Endothelial cell of umbilical vein (primary cell): ENCODE data around the gene TSPOAP1. TPM values are rescaled to one million over a fixed set of nuclear protein-coding genes. Genes with fewer than 3 reads are reported as not detected.

Experiments used
- BruUV-seq: library from RNA; stranded (reverse); fragments of 400-500 nt; replicated peaks from 2 replicates; lab custom pipeline; 2021; lab: Mats Ljungman, UMichigan
- CTCF ChIA-PET: fragments of 300-600, 350-600 bp; sonication (Branson Sonifier 250); formaldehyde crosslinking; loops from one replicate; lab custom pipeline; 2021; ENCODE audit warnings: antibody characterized with exemption, inconsistent platforms; lab: Charles Lee
- POLR2A ChIA-PET: fragments of 300-600, 350-600 bp; sonication (Branson Sonifier 250); formaldehyde crosslinking; loops from one replicate; lab custom pipeline; 2021; ENCODE audit warnings: antibody characterized with exemption, inconsistent platforms; lab: Charles Lee
- DNase-seq: peaks from one replicate; pipeline ENCODE4 v3.0.0-alpha.2; 2011; ENCODE audit warnings: low read depth, low spot score
- FAIRE-seq: peaks from 2 replicates; lab custom pipeline; 2011; peaks lifted over from hg19 to GRCh38; lab: Jason Lieb, UNC
- H2AFZ ChIP-seq: 2 replicates; pipeline ENCODE4 v1.6.0; 2012; ENCODE audit warnings: low read depth, low read length, control low read depth, inconsistent platforms
- H3K27ac ChIP-seq: 2 replicates; pipeline ENCODE4 v1.5.1; 2011; ENCODE audit warnings: low read depth, mild to moderate bottlenecking, control low read depth, low read length, moderate library complexity; ENCODE audit not compliant: insufficient read depth
- H3K27me3 ChIP-seq, 2 experiments: 2 replicates each; pipeline versions ENCODE4 v1.6.0 to v1.6.1; 2011; ENCODE audit warnings: low read length in 2 of 2, mixed read lengths in 1 of 2; ENCODE audit not compliant: control insufficient read depth in 2 of 2, insufficient read depth in 2 of 2
- H3K36me3 ChIP-seq, 2 experiments: 2 replicates in 1 of 2; 3 replicates in 1 of 2; pipeline ENCODE4 v1.5.1; 2011; ENCODE audit warnings: low read length in 2 of 2, mild to moderate bottlenecking in 1 of 2, moderate library complexity in 1 of 2; ENCODE audit not compliant: control insufficient read depth in 2 of 2, insufficient read depth in 2 of 2; ENCODE audit errors: extremely low read depth in 1 of 2
- H3K4me1 ChIP-seq: 3 replicates; pipeline ENCODE4 v1.5.1; 2011; ENCODE audit warnings: mild to moderate bottlenecking, low read length; ENCODE audit not compliant: control insufficient read depth, insufficient read depth; ENCODE audit errors: extremely low read depth
- H3K4me2 ChIP-seq: 2 replicates; pipeline ENCODE4 v1.6.1; 2011; ENCODE audit warnings: low read length, control low read depth, mixed read lengths; ENCODE audit not compliant: insufficient read depth
- H3K4me3 ChIP-seq, 3 experiments: fragments of 200-600 bp in 1 of 3; sonication (generic), shearing (Covaris generic) in 1 of 3; replicated peaks in 1 of 3; 2 replicates each; pipeline ENCODE4 v1.5.1; 2011 to 2016; ENCODE audit warnings: control low read depth in 3 of 3, low read length in 3 of 3, mild to moderate bottlenecking in 2 of 3, inconsistent platforms in 1 of 3, low read depth in 1 of 3, moderate library complexity in 1 of 3; ENCODE audit not compliant: insufficient read depth in 1 of 3
- H3K79me2 ChIP-seq: 2 replicates; pipeline ENCODE4 v1.6.0; 2012; ENCODE audit warnings: low read length, inconsistent platforms; ENCODE audit not compliant: control insufficient read depth, insufficient read depth
- H3K9ac ChIP-seq: replicated peaks from 2 replicates; pipeline ENCODE3; 2011; ENCODE audit warnings: low read length, control low read depth; ENCODE audit not compliant: insufficient read depth; ENCODE audit errors: extremely low read depth
- H3K9me1 ChIP-seq: replicated peaks from 3 replicates; pipeline ENCODE4 v1.6.0; 2011; ENCODE audit warnings: mild to moderate bottlenecking, low read length; ENCODE audit not compliant: control insufficient read depth, insufficient read depth; ENCODE audit errors: extremely low read depth
- H3K9me3 ChIP-seq: replicated peaks from 2 replicates; pipeline ENCODE4 v1.5.1; 2012; ENCODE audit warnings: low read length, inconsistent platforms; ENCODE audit not compliant: control insufficient read depth, insufficient read depth
- H4K20me1 ChIP-seq: replicated peaks from 2 replicates; pipeline ENCODE3; 2011; ENCODE audit warnings: mild to moderate bottlenecking, low read length; ENCODE audit not compliant: control insufficient read depth, insufficient read depth; ENCODE audit errors: extremely low read depth
- EZH2 ChIP-seq: IDR thresholded peaks from 2 replicates; pipeline ENCODE4 v1.6.1; 2012; ENCODE audit warnings: borderline replicate concordance, low read depth, mild to moderate bottlenecking, moderate library complexity, low read length, inconsistent platforms; ENCODE audit not compliant: severe bottlenecking
- FOS ChIP-seq: IDR thresholded peaks from 2 replicates; pipeline ENCODE4 v1.6.1; 2011; ENCODE audit warnings: mild to moderate bottlenecking, low read length, moderate library complexity, borderline replicate concordance; ENCODE audit not compliant: insufficient read depth
- GATA2 ChIP-seq: IDR thresholded peaks from 2 replicates; pipeline ENCODE4 v1.7.0; 2011; ENCODE audit warnings: low read depth, mild to moderate bottlenecking, moderate library complexity, mixed read lengths, low read length; ENCODE audit not compliant: insufficient read length, insufficient read depth
- JUN ChIP-seq: IDR thresholded peaks from 2 replicates; pipeline ENCODE4 v1.6.1; 2011; ENCODE audit warnings: borderline replicate concordance, low read depth; ENCODE audit not compliant: insufficient read length, insufficient read depth
- MYC ChIP-seq: IDR thresholded peaks from one replicate; pipeline ENCODE4 v1.6.1; 2011; ENCODE audit warnings: mild to moderate bottlenecking, low read depth, low read length
- POLR2A ChIP-seq: IDR thresholded peaks from 2 replicates; pipeline ENCODE4 v1.6.1; 2012; ENCODE audit warnings: low read depth, mild to moderate bottlenecking, control low read depth, low read length
- POLR2AphosphoS5 ChIP-seq: IDR thresholded peaks from 2 replicates; pipeline ENCODE4 v1.6.1; 2012; ENCODE audit warnings: low read depth, mild to moderate bottlenecking, control low read depth, low read length, moderate library complexity; ENCODE audit not compliant: insufficient read depth
- dilution Hi-C: fragments of 300-500 bp; cut with MboI; formaldehyde crosslinking; loops from one replicate; pipeline ENCODE4 v1.15.0; 2019; ENCODE audit warnings: low sequenced_read_pairs; ENCODE audit not compliant: extremely low pct_ligation_motif_present
- intact Hi-C: fragments of 100-400 bp; cut with micrococcal nuclease; formaldehyde crosslinking; loops from one replicate; pipeline ENCODE4 v1.10.0; 2022
- polyA plus RNA-seq, 4 experiments: library from polyadenylated mRNA; depleted of rRNA in 3 of 4; stranded (reverse) in 3 of 4; unstranded in 1 of 4; fragments of >200 nt; gene quantifications; 2 replicates each; pipeline versions ENCODE4 v1.2.1 to v1.2.3, GENCODE V29; 2011 to 2012; ENCODE audit warnings: missing spikeins in 1 of 4
- total RNA-seq: library from RNA; stranded (reverse); gene quantifications from 2 replicates; pipeline ENCODE4 v1.2.3, GENCODE V29; 2021
- TF ChIP-seq, protein P1 (sequence below), 2 donors: IDR thresholded peaks; 1 replicate in 1 of 2; 2 replicates in 1 of 2; pipeline ENCODE4 v1.5.1; 2011; ENCODE audit warnings: low read length in 2 of 2, mild to moderate bottlenecking in 2 of 2, moderate library complexity in 2 of 2, control low read depth in 1 of 2, inconsistent platforms in 1 of 2, low read depth in 1 of 2; ENCODE audit not compliant: insufficient read depth in 1 of 2; ENCODE audit errors: extremely low read depth in 1 of 2
- TF ChIP-seq, protein P2 (sequence below): IDR thresholded peaks from 2 replicates; pipeline ENCODE4 v1.6.1; 2011; ENCODE audit not compliant: insufficient read depth, insufficient read length

The TSPOAP1 gene
- total and polyA plus RNA-seq, 2 donors (not counting 3 experiments of a cell fraction or from before 2014, with no cell fraction given), result not detected

DNA sequence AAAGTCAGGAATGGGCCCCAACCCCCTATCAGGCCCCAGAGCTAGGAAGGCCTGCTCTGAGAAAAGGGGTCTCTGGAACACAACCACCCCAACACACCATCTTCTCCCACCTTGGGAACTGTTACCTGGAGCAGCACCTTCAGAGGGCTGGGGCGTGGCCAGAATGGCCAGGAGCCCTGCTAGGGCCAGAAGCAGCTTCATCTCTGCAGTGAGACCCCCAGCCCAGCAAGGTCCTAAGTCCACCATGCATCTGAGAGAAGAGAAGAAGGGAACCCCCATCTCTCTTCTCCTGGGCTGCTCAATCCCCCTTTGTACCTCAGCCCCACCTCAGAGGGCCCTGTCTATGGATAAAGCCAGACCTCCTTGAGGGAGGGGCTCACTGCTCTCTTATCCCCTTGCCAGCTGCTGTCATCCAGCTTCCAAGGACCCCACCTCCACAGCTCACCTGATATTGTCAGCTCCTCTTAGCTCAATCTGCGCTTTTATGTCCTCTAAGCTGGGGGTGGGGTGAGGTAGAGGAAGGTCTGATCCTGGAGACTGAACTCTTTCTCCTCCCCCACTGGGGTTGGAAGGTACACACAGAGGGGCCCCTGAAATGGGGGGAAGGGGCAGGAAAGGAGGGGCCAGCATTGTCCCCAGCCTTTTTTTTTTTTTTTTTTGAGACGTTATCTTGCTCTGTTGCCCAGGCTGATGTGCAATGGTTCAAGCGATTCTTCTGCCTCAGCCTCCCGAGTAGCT is 47.9 kb downstream of the TSPOAP1 start, which contains the start of gene MPO:
Gene MPO, minus strand, starts transcription at position 456 of the 738 bp plus-strand sequence. Its CDS starts 177 bp downstream, at position 279.
- no peak for FAIRE-seq
- Histone ChIP-seq H3K4me2 (no peak within 1 kb of the TSS), H3K27ac (no peak within 1 kb of the TSS), H3K4me3 (no peak within 1 kb of the TSS), H2AFZ (no peak within 1 kb of the TSS), H3K36me3 (no peaks in the 10 kb centered on the region), H3K9me3 (no peaks in the 10 kb centered on the region), H3K4me1 (no peaks in the 10 kb centered on the region), H3K9me1 (no peaks in the 10 kb centered on the region), H3K9ac (no peak within 1 kb of the TSS), H4K20me1 (no peaks in the 10 kb centered on the region), H3K79me2 (no peaks in the 10 kb centered on the region), H3K27me3 (peaks cover 2 to 10% of the 10 kb centered on the region in 2 experiments)
- ChIA-PET POLR2A (no interaction called here), CTCF (interaction anchor here (1.1 kb wide), 1 partner anchor 146 kb away, joined by 4 read pairs; no protein-coding TSS in a partner anchor)
- DNase-seq, result no peak
- intact Hi-C loops (loop anchor here (1.0 kb wide), 1 partner anchor 34 kb away; no protein-coding TSS in a partner anchor), dilution Hi-C loops (no loop called here)
- TF ChIP-seq POLR2A (no peak), EZH2 (no peak), MYC (no peak), POLR2AphosphoS5 (no peak), JUN (no peak), GATA2 (no peak), FOS (no peak)
- TF ChIP-seq, protein P1, sequence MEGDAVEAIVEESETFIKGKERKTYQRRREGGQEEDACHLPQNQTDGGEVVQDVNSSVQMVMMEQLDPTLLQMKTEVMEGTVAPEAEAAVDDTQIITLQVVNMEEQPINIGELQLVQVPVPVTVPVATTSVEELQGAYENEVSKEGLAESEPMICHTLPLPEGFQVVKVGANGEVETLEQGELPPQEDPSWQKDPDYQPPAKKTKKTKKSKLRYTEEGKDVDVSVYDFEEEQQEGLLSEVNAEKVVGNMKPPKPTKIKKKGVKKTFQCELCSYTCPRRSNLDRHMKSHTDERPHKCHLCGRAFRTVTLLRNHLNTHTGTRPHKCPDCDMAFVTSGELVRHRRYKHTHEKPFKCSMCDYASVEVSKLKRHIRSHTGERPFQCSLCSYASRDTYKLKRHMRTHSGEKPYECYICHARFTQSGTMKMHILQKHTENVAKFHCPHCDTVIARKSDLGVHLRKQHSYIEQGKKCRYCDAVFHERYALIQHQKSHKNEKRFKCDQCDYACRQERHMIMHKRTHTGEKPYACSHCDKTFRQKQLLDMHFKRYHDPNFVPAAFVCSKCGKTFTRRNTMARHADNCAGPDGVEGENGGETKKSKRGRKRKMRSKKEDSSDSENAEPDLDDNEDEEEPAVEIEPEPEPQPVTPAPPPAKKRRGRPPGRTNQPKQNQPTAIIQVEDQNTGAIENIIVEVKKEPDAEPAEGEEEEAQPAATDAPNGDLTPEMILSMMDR (IDR thresholded peaks at IDR 0.05; ENCODE audit: extremely low read depth in 1 of 2, insufficient read depth in 1 of 2, low read depth in 1 of 2, low read length in 2 of 2), result no peak
- TF ChIP-seq, protein P2, sequence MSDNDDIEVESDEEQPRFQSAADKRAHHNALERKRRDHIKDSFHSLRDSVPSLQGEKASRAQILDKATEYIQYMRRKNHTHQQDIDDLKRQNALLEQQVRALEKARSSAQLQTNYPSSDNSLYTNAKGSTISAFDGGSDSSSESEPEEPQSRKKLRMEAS, result no peak
- BruUV-seq, result no TSS peak
